SK-N-SH treated with all-trans-retinoic acid at 6 μM for 48 hours (cell line): ENCODE data around the gene CELSR3.

Experiments used
- CREB5 ChIP-seq: fragments of 250-450 bp; sonication (Bioruptor Pico); IDR thresholded peaks from 2 replicates; pipeline ENCODE4 v1.5.1; 2020; ENCODE audit warnings: low read depth, mild to moderate bottlenecking, moderate library complexity
- SNAI2 ChIP-seq: fragments of 250-450 bp; sonication (Bioruptor Pico); IDR thresholded peaks from 2 replicates; pipeline ENCODE4 v1.5.0; 2020; ENCODE audit warnings: mild to moderate bottlenecking, moderate library complexity

- TF ChIP-seq SNAI2 (CRISPR knock-in tag) (no peak), CREB5 (CRISPR knock-in tag) (no peak)
Measured at GRCh38 chr3:48588230-48588629, 74.5 kb downstream of the CELSR3 start.
